Astrocyte (in vitro differentiated cells and primary cell): ENCODE data around the gene ZBTB2. TPM values are rescaled to one million over a fixed set of nuclear protein-coding genes. Genes with fewer than 3 reads are reported as not detected.

Source experiments
- DNase-seq: peaks from one replicate; pipeline ENCODE4 v3.0.0-alpha.2; 2010; ENCODE audit warnings: low read depth
- FAIRE-seq: peaks from 2 replicates; lab custom pipeline; 2011; peaks lifted over from hg19 to GRCh38; lab: Jason Lieb, UNC
- H2AFZ ChIP-seq: 2 replicates; pipeline ENCODE4 v1.6.0; 2012; ENCODE audit warnings: low read depth, low read length, inconsistent platforms
- H3K27ac ChIP-seq: 2 replicates; pipeline ENCODE4 v1.5.1; 2011; ENCODE audit warnings: low read depth, low read length, inconsistent platforms
- H3K27me3 ChIP-seq: 2 replicates; pipeline ENCODE4 v1.6.0; 2011; ENCODE audit warnings: low read length, inconsistent platforms; ENCODE audit not compliant: insufficient read depth
- H3K36me3 ChIP-seq: 2 replicates; pipeline ENCODE4 v1.5.1; 2011; ENCODE audit warnings: low read length, inconsistent platforms; ENCODE audit not compliant: insufficient read depth
- H3K4me1 ChIP-seq: 2 replicates; pipeline ENCODE4 v1.5.1; 2011; ENCODE audit warnings: low read length, inconsistent platforms; ENCODE audit not compliant: insufficient read depth
- H3K4me2 ChIP-seq: 2 replicates; pipeline ENCODE4 v1.6.0; 2012; ENCODE audit warnings: low read length, inconsistent platforms
- H3K4me3 ChIP-seq: 2 replicates; pipeline ENCODE4 v1.5.1; 2011; ENCODE audit warnings: low read depth, mild to moderate bottlenecking, low read length, inconsistent platforms; ENCODE audit not compliant: insufficient read depth
- H3K79me2 ChIP-seq: 2 replicates; pipeline ENCODE4 v1.6.0; 2012; ENCODE audit warnings: mild to moderate bottlenecking, low read length, inconsistent platforms; ENCODE audit not compliant: insufficient read depth
- H3K9ac ChIP-seq: 2 replicates; pipeline ENCODE4 v1.6.0; 2012; ENCODE audit warnings: mild to moderate bottlenecking, low read length, inconsistent platforms
- H3K9me3 ChIP-seq: 2 replicates; pipeline ENCODE4 v1.5.1; 2012; ENCODE audit warnings: low read depth, mild to moderate bottlenecking, low read length, inconsistent platforms; ENCODE audit not compliant: insufficient read depth
- H4K20me1 ChIP-seq: 2 replicates; pipeline ENCODE4 v1.6.0; 2012; ENCODE audit warnings: low read length, inconsistent platforms; ENCODE audit not compliant: insufficient read depth
- H3K27ac Mint-ChIP-seq: one replicate; pipeline ENCODE4 v1.8.0; 2021; ENCODE audit warnings: mild to moderate bottlenecking, mixed read lengths; ENCODE audit not compliant: unreplicated experiment
- H3K27me3 Mint-ChIP-seq: one replicate; pipeline ENCODE4 v1.8.0; 2021; ENCODE audit warnings: low read depth, mixed read lengths; ENCODE audit not compliant: unreplicated experiment
- H3K36me3 Mint-ChIP-seq: one replicate; pipeline ENCODE4 v1.8.0; 2021; ENCODE audit warnings: low read depth, mixed read lengths; ENCODE audit not compliant: unreplicated experiment
- H3K4me1 Mint-ChIP-seq: one replicate; pipeline ENCODE4 v1.8.0; 2021; ENCODE audit warnings: low read depth, mixed read lengths; ENCODE audit not compliant: unreplicated experiment
- H3K4me3 Mint-ChIP-seq: one replicate; pipeline ENCODE4 v1.8.0; 2021; ENCODE audit warnings: mild to moderate bottlenecking, moderate library complexity, mixed read lengths; ENCODE audit not compliant: unreplicated experiment
- H3K9me3 Mint-ChIP-seq: one replicate; pipeline ENCODE4 v1.8.0; 2021; ENCODE audit warnings: mild to moderate bottlenecking, mixed read lengths; ENCODE audit not compliant: unreplicated experiment
- EZH2 ChIP-seq: IDR thresholded peaks from 2 replicates; pipeline ENCODE4 v1.6.1; 2012; ENCODE audit warnings: mild to moderate bottlenecking, low read length, inconsistent platforms; ENCODE audit not compliant: insufficient read depth
- total RNA-seq: library from RNA; stranded (reverse); gene quantifications from 2 replicates; pipeline ENCODE4 v1.2.1, GENCODE V29; 2021
- TF ChIP-seq, protein P1 (sequence below): IDR thresholded peaks from 2 replicates; pipeline ENCODE4 v1.5.1; 2011; ENCODE audit warnings: low read depth, mild to moderate bottlenecking, inconsistent platforms, low read length, moderate library complexity; ENCODE audit not compliant: insufficient read depth

Gene ZBTB2
- total RNA-seq, 1 donor from 2014 or later = 20.8 TPM

GRCh38 chr6:151381722-151382121 is 9.6 kb downstream of the ZBTB2 start:
- no peaks in the 10 kb centered on the region for H3K9me3 Mint-ChIP-seq
- H3K36me3 Mint-ChIP-seq = peaks cover 5% of the 10 kb centered on the region
- Histone ChIP-seq H3K4me3 (no peak overlapping the region), H3K9ac (no peak overlapping the region), H3K4me1 (no peaks in the 10 kb centered on the region), H3K27me3 (no peaks in the 10 kb centered on the region), H4K20me1 (peaks cover 18% of the 10 kb centered on the region), H3K36me3 (no peaks in the 10 kb centered on the region), H3K27ac (no peak overlapping the region), H3K79me2 (peaks cover 93% of the 10 kb centered on the region), H3K4me2 (no peak overlapping the region), H3K9me3 (no peaks in the 10 kb centered on the region), H2AFZ (no peak overlapping the region)
- H3K27ac Mint-ChIP-seq = no peak overlapping the region
- no peak overlapping the region for H3K4me3 Mint-ChIP-seq
- DNase-seq (no peak), FAIRE-seq (no peak)
- TF ChIP-seq, protein P1, sequence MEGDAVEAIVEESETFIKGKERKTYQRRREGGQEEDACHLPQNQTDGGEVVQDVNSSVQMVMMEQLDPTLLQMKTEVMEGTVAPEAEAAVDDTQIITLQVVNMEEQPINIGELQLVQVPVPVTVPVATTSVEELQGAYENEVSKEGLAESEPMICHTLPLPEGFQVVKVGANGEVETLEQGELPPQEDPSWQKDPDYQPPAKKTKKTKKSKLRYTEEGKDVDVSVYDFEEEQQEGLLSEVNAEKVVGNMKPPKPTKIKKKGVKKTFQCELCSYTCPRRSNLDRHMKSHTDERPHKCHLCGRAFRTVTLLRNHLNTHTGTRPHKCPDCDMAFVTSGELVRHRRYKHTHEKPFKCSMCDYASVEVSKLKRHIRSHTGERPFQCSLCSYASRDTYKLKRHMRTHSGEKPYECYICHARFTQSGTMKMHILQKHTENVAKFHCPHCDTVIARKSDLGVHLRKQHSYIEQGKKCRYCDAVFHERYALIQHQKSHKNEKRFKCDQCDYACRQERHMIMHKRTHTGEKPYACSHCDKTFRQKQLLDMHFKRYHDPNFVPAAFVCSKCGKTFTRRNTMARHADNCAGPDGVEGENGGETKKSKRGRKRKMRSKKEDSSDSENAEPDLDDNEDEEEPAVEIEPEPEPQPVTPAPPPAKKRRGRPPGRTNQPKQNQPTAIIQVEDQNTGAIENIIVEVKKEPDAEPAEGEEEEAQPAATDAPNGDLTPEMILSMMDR = no peak
- TF ChIP-seq EZH2 = no peak
- H3K4me1 Mint-ChIP-seq = peaks cover 14% of the 10 kb centered on the region
- H3K27me3 Mint-ChIP-seq = no peaks in the 10 kb centered on the region

- H3K4me1 ChIP-seq = no peaks in the 10 kb centered on the region
- DNase-seq (no peak), FAIRE-seq (no peak)
- peaks cover 21% of the 10 kb centered on the region for H3K4me1 Mint-ChIP-seq
- no peaks in the 10 kb centered on the region for H3K27me3 ChIP-seq
- no peak overlapping the region for H2AFZ ChIP-seq
- no peaks in the 10 kb centered on the region for H3K36me3 ChIP-seq
- no peak overlapping the region for H3K4me3 ChIP-seq
- H3K9me3 ChIP-seq = no peaks in the 10 kb centered on the region
- H3K36me3 Mint-ChIP-seq = peaks cover 5% of the 10 kb centered on the region
- H3K27ac ChIP-seq = no peak overlapping the region
- H3K9ac ChIP-seq = no peak overlapping the region
- no peaks in the 10 kb centered on the region for H3K9me3 Mint-ChIP-seq
- H3K79me2 ChIP-seq = peaks cover 93% of the 10 kb centered on the region
- H4K20me1 ChIP-seq = peaks cover 18% of the 10 kb centered on the region
- no peak overlapping the region for H3K4me2 ChIP-seq
- no peak overlapping the region for H3K27ac Mint-ChIP-seq
- no peaks in the 10 kb centered on the region for H3K27me3 Mint-ChIP-seq
- TF ChIP-seq EZH2 = no peak
- TF ChIP-seq, protein P1 = no peak
- no peak overlapping the region for H3K4me3 Mint-ChIP-seq
These were observed 10.5 kb downstream of the ZBTB2 start for GRCh38 chr6:151380848-151381205.

GRCh38 chr6:151379933-151380847 is 11.2 kb downstream of the ZBTB2 start:
- H3K27ac Mint-ChIP-seq = peak overlapping the region; percentile 58
- Histone ChIP-seq H3K4me1 (peaks cover under 1% of the 10 kb centered on the region), H3K36me3 (no peaks in the 10 kb centered on the region), H2AFZ (no peak overlapping the region), H3K79me2 (peaks cover 93% of the 10 kb centered on the region), H3K27ac (no peak overlapping the region), H3K27me3 (no peaks in the 10 kb centered on the region), H4K20me1 (peaks cover 18% of the 10 kb centered on the region), H3K4me3 (no peak overlapping the region), H3K9me3 (no peaks in the 10 kb centered on the region), H3K9ac (no peak overlapping the region), H3K4me2 (no peak overlapping the region)
- DNase-seq (no peak), FAIRE-seq (no peak)
- peaks cover 5% of the 10 kb centered on the region for H3K36me3 Mint-ChIP-seq
- no peak overlapping the region for H3K4me3 Mint-ChIP-seq
- TF ChIP-seq, protein P1 = no peak
- no peak for TF ChIP-seq EZH2
- H3K4me1 Mint-ChIP-seq = peaks cover 23% of the 10 kb centered on the region
- H3K27me3 Mint-ChIP-seq = no peaks in the 10 kb centered on the region
- H3K9me3 Mint-ChIP-seq = no peaks in the 10 kb centered on the region
